GM12872 (cell line): ENCODE measurements around the gene ANTXR2.

Experiments used
- TF ChIP-seq, protein P1 (sequence below): IDR thresholded peaks from 3 replicates; pipeline ENCODE4 v1.5.1; 2011; ENCODE audit warnings: low read depth, mild to moderate bottlenecking, low read length, moderate library complexity; ENCODE audit not compliant: insufficient read depth

ANTXR2 gene

DNA sequence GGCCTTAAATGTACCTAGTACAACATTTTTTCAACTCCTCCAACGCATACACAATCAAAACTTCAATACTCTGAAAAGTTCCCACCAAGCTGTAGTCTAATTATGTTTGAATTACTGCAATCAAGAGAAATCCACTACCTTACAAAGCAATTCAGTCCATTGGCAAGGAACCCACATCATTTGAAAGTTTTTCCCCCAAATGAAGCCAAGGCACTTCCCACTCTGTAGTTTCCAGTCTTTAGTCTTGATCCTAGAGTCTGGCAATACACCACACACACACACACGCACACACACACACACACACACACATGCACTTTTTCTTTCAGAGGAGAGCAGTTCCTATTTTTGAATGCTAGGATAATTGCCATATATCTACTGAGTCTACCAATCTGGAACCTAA is 79.6 kb downstream of the ANTXR2 start:
- TF ChIP-seq, protein P1, sequence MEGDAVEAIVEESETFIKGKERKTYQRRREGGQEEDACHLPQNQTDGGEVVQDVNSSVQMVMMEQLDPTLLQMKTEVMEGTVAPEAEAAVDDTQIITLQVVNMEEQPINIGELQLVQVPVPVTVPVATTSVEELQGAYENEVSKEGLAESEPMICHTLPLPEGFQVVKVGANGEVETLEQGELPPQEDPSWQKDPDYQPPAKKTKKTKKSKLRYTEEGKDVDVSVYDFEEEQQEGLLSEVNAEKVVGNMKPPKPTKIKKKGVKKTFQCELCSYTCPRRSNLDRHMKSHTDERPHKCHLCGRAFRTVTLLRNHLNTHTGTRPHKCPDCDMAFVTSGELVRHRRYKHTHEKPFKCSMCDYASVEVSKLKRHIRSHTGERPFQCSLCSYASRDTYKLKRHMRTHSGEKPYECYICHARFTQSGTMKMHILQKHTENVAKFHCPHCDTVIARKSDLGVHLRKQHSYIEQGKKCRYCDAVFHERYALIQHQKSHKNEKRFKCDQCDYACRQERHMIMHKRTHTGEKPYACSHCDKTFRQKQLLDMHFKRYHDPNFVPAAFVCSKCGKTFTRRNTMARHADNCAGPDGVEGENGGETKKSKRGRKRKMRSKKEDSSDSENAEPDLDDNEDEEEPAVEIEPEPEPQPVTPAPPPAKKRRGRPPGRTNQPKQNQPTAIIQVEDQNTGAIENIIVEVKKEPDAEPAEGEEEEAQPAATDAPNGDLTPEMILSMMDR: no peak

DNA sequence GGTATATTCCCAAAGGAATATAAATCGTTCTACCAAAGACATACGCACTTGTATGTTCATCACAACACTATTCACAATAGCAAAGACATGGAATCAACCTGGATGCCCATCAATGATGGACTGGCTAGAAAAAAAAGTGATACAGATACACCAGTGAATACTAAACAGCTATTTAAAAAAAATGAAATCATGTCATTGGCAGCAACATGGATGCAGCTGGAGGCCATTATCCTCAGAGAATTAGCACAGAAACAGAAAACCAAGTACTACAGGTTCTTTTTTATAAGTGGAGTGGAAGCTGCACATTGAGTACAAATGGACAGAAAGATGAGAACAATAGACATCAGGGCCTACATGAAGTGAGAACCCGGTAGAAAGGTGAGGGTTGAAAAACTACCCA is 81.4 kb downstream of the ANTXR2 start:
- TF ChIP-seq, protein P1: no peak

DNA sequence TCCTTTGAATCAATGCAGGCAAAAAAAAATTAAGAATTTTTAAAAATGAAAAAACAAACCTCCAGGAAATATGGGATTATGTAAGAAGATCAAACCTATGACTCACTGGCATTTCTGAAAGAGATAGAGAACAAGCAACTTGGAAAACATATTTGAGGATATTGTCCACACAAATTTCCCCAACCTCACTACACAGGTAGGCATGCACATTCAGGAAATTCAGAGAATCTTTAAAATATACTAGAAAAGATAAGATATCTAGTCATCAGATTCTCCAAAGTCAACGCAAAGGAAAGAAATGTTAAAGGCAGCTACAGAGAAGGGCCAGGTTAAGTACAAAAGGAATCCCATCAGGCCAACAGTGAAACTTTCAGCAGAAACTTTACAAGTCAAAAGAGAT is 85.6 kb downstream of the ANTXR2 start:
- TF ChIP-seq, protein P1: no peak

DNA sequence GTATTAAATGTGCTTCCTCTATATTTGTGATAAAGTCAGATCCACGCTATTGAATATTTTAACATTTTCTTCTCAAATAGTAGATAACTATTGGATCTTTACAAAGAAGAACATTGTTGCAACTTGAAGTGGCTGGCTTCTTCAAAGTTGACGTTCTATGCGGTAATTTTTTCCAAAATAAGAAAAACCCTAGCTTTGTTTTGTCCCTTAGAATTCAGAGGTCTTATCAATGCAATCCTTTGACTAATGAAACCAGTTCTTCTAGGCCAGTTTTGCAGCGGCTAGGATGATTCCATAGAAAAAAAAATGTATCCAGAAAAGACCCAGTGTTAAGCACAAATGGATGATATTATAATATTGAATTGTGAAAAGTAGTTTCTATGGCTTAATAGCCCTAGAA is 89.6 kb downstream of the ANTXR2 start:
- TF ChIP-seq, protein P1: no peak

DNA sequence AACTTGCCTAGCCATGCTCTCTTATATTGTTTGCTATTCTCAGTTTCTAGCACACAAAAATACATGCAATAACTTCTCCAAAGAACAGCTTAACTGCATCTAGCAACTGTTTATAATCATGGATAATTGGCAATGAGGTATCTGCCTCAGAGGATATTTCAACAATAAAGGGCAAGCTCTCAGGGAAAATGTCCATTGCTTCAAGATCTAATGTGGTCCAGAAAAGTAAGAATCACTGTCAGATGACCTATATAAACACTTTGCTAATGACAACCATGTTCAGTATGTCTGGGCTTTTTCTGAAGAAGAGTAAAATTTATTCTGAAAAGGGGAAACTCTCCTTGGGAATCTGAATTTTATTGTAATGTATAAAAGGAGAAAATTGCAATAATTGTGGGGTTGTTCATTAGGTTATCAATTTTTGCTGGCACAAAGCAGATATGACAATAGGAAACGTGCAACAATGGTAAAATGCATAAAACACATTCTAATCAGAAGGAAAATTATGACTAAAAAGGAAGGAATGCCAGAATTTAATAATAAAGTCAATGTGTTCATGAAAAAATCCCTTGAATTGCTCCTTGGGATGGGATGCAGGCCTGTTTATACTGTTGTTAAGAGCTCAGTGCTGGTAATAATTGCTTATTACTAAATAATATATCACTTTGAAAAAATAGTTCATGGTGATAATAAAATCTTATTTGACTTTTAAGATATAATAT is 90.3 kb downstream of the ANTXR2 start:
- TF ChIP-seq, protein P1: no peak

DNA sequence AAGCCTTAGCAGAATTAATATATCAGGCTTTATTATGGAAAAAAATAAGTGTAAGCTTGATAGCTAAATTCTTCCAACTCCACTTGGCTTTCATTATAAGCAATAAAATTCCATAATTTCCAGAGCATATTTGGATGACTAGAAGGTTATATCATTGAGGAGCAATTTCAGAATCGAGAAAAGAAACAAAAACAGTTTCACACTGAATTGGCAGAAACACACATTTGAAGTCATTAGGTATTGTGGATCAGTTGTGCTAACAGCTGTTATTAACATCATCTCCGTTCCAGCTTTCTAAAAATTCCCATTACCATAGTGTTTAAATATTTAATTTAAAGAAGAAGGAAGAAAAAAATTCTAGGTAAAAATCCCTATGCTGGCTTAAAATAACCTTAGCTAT is 92.6 kb downstream of the ANTXR2 start:
- TF ChIP-seq, protein P1: no peak

DNA sequence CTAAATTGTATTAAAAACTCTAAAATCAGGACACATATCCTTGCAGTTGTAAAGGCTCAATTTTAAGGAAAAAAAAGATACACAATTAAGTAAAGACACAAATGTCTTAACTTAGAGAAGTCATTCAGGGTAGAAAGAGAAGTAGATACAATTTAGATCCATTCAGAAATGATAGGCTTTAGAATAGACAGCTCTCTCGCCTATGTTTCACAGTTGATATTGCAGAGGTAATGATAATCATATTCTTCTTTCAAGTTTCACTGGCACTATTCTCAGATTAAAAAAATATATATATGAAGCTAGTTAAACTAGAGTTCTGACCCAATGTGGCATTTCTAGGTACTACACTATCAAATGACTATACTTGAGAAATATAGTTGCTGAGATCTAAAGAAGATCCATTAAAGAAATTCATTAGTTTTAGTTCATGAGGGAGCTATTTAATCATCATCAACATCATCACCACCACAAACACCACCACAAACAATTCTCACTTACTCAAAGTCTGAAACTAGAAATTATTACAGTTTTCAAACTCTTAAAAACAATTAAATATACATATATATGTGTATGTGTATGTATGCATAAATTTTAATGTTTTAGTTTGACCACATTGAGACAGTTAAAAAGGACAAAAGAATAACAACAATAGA is 93.1 kb downstream of the ANTXR2 start:
- TF ChIP-seq, protein P1: no peak
